HepG2 (cell line): ENCODE data around the gene HNRNPC. TPM values are rescaled to one million over a fixed set of nuclear protein-coding genes. Genes with fewer than 3 reads are reported as not detected.
A peak's percentile ranks its signal among the peaks of the same experiment; 100 is the strongest.

Experiments used
- ATF7 ChIP-seq, 2 experiments: fragments of 450-650 bp in 1 of 2; sonication (generic) in 1 of 2; formaldehyde crosslinking in 1 of 2; IDR thresholded peaks; 2 replicates each; pipeline versions ENCODE4 v1.4.0 to v1.6.1; 2016 to 2020; ENCODE audit warnings: antibody characterized with exemption in 1 of 2, mild to moderate bottlenecking in 1 of 2, missing genetic modification reagents in 1 of 2
- FOXA3 ChIP-seq: IDR thresholded peaks from 2 replicates; pipeline ENCODE4 v1.6.1; 2016; ENCODE audit warnings: missing genetic modification reagents, missing compliant biosample characterization
- KDM2A ChIP-seq: sonication (generic); formaldehyde crosslinking; IDR thresholded peaks from 2 replicates; pipeline ENCODE4 v1.4.0; 2020; ENCODE audit warnings: low read depth, missing genetic modification reagents, borderline replicate concordance
- MIXL1 ChIP-seq: IDR thresholded peaks from 2 replicates; pipeline ENCODE4 v1.6.1; 2016
- PHF5A ChIP-seq: IDR thresholded peaks from one replicate; pipeline ENCODE4 v1.6.1; 2018; ENCODE audit warnings: low read depth, missing genetic modification reagents; ENCODE audit not compliant: unreplicated experiment
- RBAK ChIP-seq: sonication (generic); formaldehyde crosslinking; IDR thresholded peaks from 2 replicates; pipeline ENCODE4 v1.5.1; 2020; ENCODE audit warnings: mild to moderate bottlenecking, missing genetic modification reagents
- RFX5 ChIP-seq: IDR thresholded peaks from 2 replicates; pipeline ENCODE4 v1.6.1; 2011; ENCODE audit warnings: low read depth, low read length, improper control_type of control experiment
- SAFB2 ChIP-seq: sonication (generic); formaldehyde crosslinking; IDR thresholded peaks from 2 replicates; pipeline ENCODE4 v1.5.1; 2020; ENCODE audit warnings: missing genetic modification reagents, low read depth, mild to moderate bottlenecking, borderline replicate concordance
- SALL2 ChIP-seq: sonication (generic); formaldehyde crosslinking; IDR thresholded peaks from 2 replicates; pipeline ENCODE4 v1.8.1; 2023; ENCODE audit warnings: mild to moderate bottlenecking, missing genetic modification reagents, inconsistent platforms
- SETDB1 ChIP-seq: sonication (generic); formaldehyde crosslinking; IDR thresholded peaks from 2 replicates; pipeline ENCODE4 v1.5.1; 2020; ENCODE audit warnings: missing genetic modification reagents, mild to moderate bottlenecking, borderline replicate concordance
- SMAD3 ChIP-seq: sonication (generic); formaldehyde crosslinking; IDR thresholded peaks from 2 replicates; pipeline ENCODE4 v1.4.0; 2020; ENCODE audit warnings: missing genetic modification reagents
- ZBTB7A ChIP-seq: sonication (generic); formaldehyde crosslinking; IDR thresholded peaks from 2 replicates; pipeline ENCODE4 v1.8.0; 2022; ENCODE audit warnings: mild to moderate bottlenecking, missing genetic modification reagents
- ZNF557 ChIP-seq: sonication (generic); formaldehyde crosslinking; IDR thresholded peaks from 2 replicates; pipeline ENCODE4 v1.4.0; 2020; ENCODE audit warnings: missing genetic modification reagents
- ZNF598 ChIP-seq: sonication (generic); formaldehyde crosslinking; IDR thresholded peaks from 2 replicates; pipeline ENCODE4 v1.5.1; 2020; ENCODE audit warnings: mild to moderate bottlenecking, missing genetic modification reagents, borderline replicate concordance
- ZNF703 ChIP-seq: sonication (generic); formaldehyde crosslinking; IDR thresholded peaks from 2 replicates; pipeline ENCODE4 v1.5.1; 2020; ENCODE audit warnings: missing genetic modification reagents, mild to moderate bottlenecking, moderate library complexity, borderline replicate concordance
- ZNF749 ChIP-seq: sonication (generic); formaldehyde crosslinking; IDR thresholded peaks from 2 replicates; pipeline ENCODE4 v1.8.0; 2022; ENCODE audit warnings: mild to moderate bottlenecking, missing genetic modification reagents, moderate library complexity, borderline replicate concordance
- ZNF841 ChIP-seq: sonication (generic); formaldehyde crosslinking; IDR thresholded peaks from 2 replicates; pipeline ENCODE4 v1.8.1; 2023; ENCODE audit warnings: missing genetic modification reagents, borderline replicate concordance
- polyA plus RNA-seq, 8 experiments: library from polyadenylated mRNA; depleted of rRNA in 3 of 8; stranded (reverse) in 7 of 8; unstranded in 1 of 8; fragments of >200 nt; fragmentation: Illumina TruSeq in 4 of 8; extraction: Trizol in 4 of 8; gene quantifications; 2 replicates each; pipeline versions ENCODE4 v1.2.1 to v1.2.3, GENCODE V29; 2011 to 2016; ENCODE audit warnings: low read depth in 4 of 8, missing spikeins in 1 of 8, mixed read lengths in 1 of 8; ENCODE audit not compliant: insufficient read depth in 1 of 8
- total RNA-seq, 5 experiments: library from RNA; depleted of rRNA; stranded (reverse); fragments of >200 nt; fragmentation: Illumina TruSeq; extraction: Trizol; gene quantifications; 2 replicates each; pipeline ENCODE4 v1.2.3, GENCODE V29; 2016; ENCODE audit warnings: low read depth in 1 of 5
- TF ChIP-seq, protein P1 (sequence below): IDR thresholded peaks from 2 replicates; pipeline ENCODE4 v1.6.1; 2016; ENCODE audit warnings: low read depth, borderline replicate concordance
- TF ChIP-seq, protein P2 (sequence below): IDR thresholded peaks from 2 replicates; pipeline ENCODE4 v1.6.1; 2016; ENCODE audit warnings: missing compliant biosample characterization, missing genetic modification reagents, borderline replicate concordance
- TF ChIP-seq, protein P3 (sequence below): sonication (generic); formaldehyde crosslinking; conservative IDR thresholded peaks from 2 replicates; pipeline ENCODE4 v1.8.0; 2022; ENCODE audit warnings: missing genetic modification reagents
- TF ChIP-seq, protein P4 (sequence below): sonication (generic); formaldehyde crosslinking; IDR thresholded peaks from 2 replicates; pipeline ENCODE4 v1.8.1; 2022; ENCODE audit warnings: mild to moderate bottlenecking, missing genetic modification reagents
- TF ChIP-seq, protein P5 (sequence below): sonication (generic); formaldehyde crosslinking; IDR thresholded peaks from 2 replicates; pipeline ENCODE4 v1.4.0; 2020; ENCODE audit warnings: low read depth, missing genetic modification reagents

The HNRNPC gene
- total and polyA plus RNA-seq, 2 of the 13 experiments (the other 11 are each of a cell fraction or from before 2014, with no cell fraction given): 628 to 1,099 TPM

DNA sequence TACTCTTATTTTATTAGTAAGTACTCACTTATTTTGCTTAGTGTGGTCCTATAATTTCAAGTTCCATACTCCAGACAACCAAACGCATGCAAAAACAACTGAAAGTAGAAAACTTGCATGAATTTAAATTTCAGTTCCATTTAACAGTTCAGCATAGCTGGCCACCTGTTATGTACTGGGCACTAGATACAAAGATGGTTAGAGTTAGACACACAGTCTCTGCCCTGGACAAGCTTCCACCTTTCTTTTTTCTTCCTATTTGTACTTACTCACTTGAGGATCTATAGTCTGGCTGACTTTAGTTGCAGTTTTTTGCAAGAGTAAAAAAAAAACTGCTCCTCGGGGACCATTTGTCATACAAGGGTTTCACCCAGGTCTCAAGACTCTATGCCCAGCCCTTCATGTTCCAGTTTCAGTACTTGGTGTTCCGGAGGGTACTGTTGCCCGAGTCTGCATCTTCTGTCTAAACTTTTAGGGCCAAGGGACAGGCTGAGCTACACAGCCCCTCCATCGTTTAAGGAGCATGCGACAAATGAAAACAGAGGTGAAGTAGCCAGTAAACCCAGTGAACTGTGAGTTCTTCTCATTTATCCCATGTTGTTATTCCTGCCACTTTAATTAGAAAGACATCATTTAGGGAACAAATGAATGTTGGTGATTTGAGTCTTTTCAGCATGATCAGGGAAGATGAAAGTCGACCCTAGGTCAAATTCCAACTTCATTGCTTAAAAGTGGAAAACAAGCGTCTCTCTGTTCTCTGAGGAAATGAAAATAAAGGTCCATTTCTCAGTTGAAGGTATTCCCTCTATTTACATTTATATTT lies 33.0 kb upstream of the HNRNPC start (continued):
- no peak for TF ChIP-seq ATF7 (IDR thresholded peaks at IDR 0.05)
- no peak for TF ChIP-seq ATF7 (CRISPR knock-in tag; IDR thresholded peaks at IDR 0.05)
- TF ChIP-seq, protein P1, sequence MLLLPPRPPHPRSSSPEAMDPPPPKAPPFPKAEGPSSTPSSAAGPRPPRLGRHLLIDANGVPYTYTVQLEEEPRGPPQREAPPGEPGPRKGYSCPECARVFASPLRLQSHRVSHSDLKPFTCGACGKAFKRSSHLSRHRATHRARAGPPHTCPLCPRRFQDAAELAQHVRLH (CRISPR knock-in tag): no peak
- TF ChIP-seq RBAK (CRISPR knock-in tag): no peak
- no peak for TF ChIP-seq SAFB2 (CRISPR knock-in tag)
- TF ChIP-seq MIXL1 (CRISPR knock-in tag): no peak
- TF ChIP-seq ZBTB7A (CRISPR knock-in tag): no peak
- TF ChIP-seq, protein P2, sequence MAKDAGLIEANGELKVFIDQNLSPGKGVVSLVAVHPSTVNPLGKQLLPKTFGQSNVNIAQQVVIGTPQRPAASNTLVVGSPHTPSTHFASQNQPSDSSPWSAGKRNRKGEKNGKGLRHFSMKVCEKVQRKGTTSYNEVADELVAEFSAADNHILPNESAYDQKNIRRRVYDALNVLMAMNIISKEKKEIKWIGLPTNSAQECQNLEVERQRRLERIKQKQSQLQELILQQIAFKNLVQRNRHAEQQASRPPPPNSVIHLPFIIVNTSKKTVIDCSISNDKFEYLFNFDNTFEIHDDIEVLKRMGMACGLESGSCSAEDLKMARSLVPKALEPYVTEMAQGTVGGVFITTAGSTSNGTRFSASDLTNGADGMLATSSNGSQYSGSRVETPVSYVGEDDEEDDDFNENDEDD (CRISPR knock-in tag): no peak
- no peak for TF ChIP-seq ZNF598 (CRISPR knock-in tag)
- TF ChIP-seq, protein P3, sequence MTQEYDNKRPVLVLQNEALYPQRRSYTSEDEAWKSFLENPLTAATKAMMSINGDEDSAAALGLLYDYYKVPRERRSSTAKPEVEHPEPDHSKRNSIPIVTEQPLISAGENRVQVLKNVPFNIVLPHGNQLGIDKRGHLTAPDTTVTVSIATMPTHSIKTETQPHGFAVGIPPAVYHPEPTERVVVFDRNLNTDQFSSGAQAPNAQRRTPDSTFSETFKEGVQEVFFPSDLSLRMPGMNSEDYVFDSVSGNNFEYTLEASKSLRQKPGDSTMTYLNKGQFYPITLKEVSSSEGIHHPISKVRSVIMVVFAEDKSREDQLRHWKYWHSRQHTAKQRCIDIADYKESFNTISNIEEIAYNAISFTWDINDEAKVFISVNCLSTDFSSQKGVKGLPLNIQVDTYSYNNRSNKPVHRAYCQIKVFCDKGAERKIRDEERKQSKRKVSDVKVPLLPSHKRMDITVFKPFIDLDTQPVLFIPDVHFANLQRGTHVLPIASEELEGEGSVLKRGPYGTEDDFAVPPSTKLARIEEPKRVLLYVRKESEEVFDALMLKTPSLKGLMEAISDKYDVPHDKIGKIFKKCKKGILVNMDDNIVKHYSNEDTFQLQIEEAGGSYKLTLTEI (CRISPR knock-in tag): no peak
- no peak for TF ChIP-seq SMAD3
- TF ChIP-seq, protein P4, sequence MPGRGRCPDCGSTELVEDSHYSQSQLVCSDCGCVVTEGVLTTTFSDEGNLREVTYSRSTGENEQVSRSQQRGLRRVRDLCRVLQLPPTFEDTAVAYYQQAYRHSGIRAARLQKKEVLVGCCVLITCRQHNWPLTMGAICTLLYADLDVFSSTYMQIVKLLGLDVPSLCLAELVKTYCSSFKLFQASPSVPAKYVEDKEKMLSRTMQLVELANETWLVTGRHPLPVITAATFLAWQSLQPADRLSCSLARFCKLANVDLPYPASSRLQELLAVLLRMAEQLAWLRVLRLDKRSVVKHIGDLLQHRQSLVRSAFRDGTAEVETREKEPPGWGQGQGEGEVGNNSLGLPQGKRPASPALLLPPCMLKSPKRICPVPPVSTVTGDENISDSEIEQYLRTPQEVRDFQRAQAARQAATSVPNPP: no peak
- TF ChIP-seq, protein P5, sequence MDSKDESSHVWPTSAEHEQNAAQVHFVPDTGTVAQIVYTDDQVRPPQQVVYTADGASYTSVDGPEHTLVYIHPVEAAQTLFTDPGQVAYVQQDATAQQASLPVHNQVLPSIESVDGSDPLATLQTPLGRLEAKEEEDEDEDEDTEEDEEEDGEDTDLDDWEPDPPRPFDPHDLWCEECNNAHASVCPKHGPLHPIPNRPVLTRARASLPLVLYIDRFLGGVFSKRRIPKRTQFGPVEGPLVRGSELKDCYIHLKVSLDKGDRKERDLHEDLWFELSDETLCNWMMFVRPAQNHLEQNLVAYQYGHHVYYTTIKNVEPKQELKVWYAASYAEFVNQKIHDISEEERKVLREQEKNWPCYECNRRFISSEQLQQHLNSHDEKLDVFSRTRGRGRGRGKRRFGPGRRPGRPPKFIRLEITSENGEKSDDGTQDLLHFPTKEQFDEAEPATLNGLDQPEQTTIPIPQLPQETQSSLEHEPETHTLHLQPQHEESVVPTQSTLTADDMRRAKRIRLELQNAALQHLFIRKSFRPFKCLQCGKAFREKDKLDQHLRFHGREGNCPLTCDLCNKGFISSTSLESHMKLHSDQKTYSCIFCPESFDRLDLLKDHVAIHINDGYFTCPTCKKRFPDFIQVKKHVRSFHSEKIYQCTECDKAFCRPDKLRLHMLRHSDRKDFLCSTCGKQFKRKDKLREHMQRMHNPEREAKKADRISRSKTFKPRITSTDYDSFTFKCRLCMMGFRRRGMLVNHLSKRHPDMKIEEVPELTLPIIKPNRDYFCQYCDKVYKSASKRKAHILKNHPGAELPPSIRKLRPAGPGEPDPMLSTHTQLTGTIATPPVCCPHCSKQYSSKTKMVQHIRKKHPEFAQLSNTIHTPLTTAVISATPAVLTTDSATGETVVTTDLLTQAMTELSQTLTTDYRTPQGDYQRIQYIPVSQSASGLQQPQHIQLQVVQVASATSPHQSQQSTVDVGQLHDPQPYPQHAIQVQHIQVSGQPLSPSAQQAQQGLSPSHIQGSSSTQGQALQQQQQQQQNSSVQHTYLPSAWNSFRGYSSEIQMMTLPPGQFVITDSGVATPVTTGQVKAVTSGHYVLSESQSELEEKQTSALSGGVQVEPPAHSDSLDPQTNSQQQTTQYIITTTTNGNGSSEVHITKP: no peak
- no peak for TF ChIP-seq RFX5
- TF ChIP-seq SALL2 (CRISPR knock-in tag): no peak
- no peak for TF ChIP-seq ZNF703 (CRISPR knock-in tag)
- no peak for TF ChIP-seq PHF5A (CRISPR knock-in tag)
- no peak for TF ChIP-seq KDM2A (CRISPR knock-in tag)
- TF ChIP-seq SETDB1 (CRISPR knock-in tag): no peak
- TF ChIP-seq ZNF749 (CRISPR knock-in tag): no peak
- no peak for TF ChIP-seq ZNF557
- peak; percentile 63; the same call in 1 of the 2 replicates for TF ChIP-seq FOXA3 (CRISPR knock-in tag)
- TF ChIP-seq ZNF841 (CRISPR knock-in tag): no peak
